Measurements from ENCODE around the gene TTC12.

The TTC12 gene

DNA sequence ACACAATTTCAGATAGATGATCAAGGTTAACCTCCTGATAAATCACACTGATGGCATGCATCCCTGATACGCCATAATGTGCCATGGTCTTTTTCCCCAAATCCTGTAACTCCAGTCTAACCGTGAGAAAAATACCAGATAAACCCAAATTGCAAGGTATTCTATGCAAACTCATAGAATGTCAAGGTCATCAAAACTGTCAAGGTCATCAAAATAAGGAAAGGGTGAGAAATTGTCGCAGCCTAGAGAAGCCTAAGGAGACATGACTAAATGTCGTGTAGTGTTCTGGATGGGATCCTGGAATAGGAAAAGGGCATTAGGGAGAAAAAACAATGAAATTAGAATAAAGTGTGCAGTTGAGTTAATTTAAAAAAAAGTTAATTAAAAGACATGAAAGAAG is 4.7 kb downstream of the TTC12 start:
- H3K27ac ChIP-seq, result no peak overlapping the region
- DNase-seq (ENCODE audit: low read depth, low spot score), result no peak

- no peak for DNase-seq (ENCODE audit: low read depth, low spot score)
- no peak overlapping the region for H3K27ac ChIP-seq
These were observed 7.8 kb downstream of the TTC12 start for GRCh38 chr11:113322158-113322557.

DNA sequence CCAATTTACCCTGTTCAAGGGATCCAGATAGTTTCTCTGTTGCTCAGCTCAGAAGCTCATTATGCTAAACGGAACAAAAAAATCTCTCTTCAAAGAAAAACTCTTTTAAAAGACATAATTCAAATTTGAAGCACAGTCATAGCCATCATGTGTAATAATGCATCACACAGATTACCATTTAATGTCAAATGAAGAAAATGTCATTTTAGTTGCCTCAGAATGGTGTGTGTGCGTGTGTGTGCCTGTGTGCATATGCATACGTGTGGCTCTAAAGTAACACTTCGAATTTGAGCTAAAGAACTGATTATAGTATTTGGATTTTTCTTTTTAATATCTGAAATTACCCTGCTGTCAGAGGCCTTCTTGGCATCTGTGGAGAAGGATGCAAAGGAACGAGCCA is 9.9 kb downstream of the TTC12 start:
- no peak for DNase-seq (ENCODE audit: low read depth, low spot score)
- H3K27ac ChIP-seq, result no peak overlapping the region

DNA sequence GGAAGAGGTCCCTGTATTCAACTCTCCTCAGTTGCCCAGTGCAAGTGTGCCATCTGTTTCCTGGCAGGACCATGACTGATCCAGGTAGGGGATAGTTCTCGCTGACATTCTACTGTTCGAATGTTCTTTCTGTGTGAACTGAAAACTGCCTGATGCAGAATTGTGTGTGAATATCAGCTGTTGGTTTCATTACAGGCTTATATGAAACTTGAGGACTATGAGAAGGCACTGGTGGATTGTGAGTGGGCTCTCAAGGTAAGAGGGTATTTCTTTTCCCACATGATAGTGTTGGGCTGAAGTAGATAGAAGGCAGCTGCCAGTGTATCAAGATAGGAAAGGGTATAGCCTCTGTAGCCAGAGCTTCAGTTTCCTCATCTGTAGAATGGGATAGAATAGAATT is 15.3 kb downstream of the TTC12 start:
- no peak overlapping the region for H3K27ac ChIP-seq
- no peak for DNase-seq (ENCODE audit: low read depth, low spot score)

GRCh38 chr11:113331441-113331840 is 17.1 kb downstream of the TTC12 start:
- H3K27ac ChIP-seq, result no peak overlapping the region
- DNase-seq (ENCODE audit: low read depth, low spot score), result no peak

DNA sequence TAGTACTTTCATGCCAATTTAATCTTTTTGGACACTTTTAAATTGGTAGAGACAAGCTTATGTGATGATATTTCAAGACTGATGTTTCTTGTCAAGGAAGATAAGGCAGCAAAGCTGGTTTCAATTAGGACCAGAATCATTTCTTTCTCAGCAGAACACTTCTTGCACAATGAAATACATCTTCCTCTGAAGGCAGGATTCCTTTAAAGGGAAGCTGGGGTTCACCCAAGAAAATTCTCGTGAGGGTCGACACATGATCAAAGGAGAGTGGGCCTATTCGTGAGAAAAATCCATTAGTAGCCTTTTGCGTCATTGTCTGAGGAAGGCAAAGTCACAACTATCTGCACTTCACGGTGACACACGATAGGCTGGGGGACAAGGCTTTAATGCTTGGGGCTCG is 17.6 kb downstream of the TTC12 start:
- DNase-seq (ENCODE audit: low read depth, low spot score), result no peak
- H3K27ac ChIP-seq, result no peak overlapping the region

DNA sequence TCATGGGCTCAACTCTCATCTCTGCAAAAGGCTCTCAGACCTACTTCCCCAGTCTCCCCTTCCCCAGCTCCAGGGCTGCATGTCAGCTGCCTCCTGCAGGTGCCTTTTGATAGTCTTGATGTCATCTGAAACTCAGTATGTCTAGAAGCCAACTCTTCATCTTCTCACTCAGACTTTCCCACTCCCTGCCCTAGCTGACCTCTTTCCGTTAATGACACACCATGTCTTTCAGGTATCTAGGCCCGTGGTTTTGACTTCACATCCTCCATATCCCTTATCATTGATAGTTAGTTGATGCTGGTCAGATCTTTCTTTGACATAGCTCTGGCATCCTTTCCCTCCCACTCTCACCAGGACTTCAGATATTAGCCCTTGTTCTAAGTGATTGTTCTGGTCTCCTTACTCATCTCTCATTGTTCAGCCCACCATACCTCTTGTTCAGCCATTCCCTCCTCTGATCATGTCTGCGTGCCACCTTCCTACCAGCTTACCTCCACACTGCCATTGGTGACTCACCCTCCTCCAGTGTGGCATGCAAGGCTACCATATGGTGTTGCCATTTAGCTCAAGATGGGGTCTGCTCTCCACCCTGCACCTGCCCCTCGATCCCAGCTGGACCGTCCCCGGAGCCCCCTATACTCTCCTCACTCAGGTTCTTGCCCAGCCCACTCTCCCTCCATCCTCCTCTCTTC is 18.4 kb downstream of the TTC12 start:
- H3K27ac ChIP-seq, result no peak overlapping the region
- DNase-seq (ENCODE audit: low read depth, low spot score), result no peak

- no peak for DNase-seq (ENCODE audit: low read depth, low spot score)
- H3K27ac ChIP-seq, result no peak overlapping the region
These were observed 19.8 kb downstream of the TTC12 start for GRCh38 chr11:113334183-113334582.

GRCh38 chr11:113338730-113339129 is 24.3 kb downstream of the TTC12 start:
- no peak overlapping the region for H3K27ac ChIP-seq
- no peak for DNase-seq (ENCODE audit: low read depth, low spot score)

DNA sequence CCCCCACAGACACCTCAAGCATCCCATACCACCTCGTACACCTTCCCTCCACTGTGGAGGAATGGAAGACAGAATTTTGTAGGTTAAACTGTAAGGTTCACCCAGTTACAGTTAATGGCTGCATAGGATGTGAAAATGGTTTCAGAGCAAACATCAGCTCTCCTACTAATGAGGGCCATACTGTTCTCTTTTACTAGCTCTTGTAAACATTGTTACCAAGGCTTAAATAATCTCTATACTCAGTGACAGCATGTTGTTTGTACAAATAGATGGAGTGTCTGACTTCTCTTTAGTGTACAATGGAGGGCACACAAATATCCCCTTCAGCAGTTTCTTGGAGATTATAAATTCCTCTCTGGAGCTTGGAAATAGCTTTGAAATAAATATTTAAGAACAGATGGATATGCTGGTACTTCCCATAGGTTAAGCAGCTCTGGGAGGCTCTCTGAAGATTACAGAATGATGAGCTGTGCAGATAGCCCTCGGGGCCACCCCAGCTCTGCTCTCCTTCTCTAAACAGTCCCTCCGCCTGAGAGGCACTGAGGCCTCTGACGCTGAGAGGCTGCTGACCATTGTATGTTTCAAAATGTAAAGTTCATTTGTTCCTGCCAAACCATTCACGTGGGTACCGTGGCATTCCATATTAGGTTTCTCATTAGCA is 25.7 kb downstream of the TTC12 start:
- DNase-seq (ENCODE audit: low read depth, low spot score), result no peak
- H3K27ac ChIP-seq, result no peak overlapping the region

- DNase-seq (ENCODE audit: low read depth, low spot score), result no peak
- H3K27ac ChIP-seq, result no peak overlapping the region
These were observed 27.2 kb downstream of the TTC12 start for GRCh38 chr11:113341388-113342165.

- peak overlapping the region; percentile 62 for H3K27ac ChIP-seq
These were observed 31.6 kb downstream of the TTC12 start for GRCh38 chr11:113345978-113346377.

GRCh38 chr11:113349528-113349927 is 35.1 kb downstream of the TTC12 start:
- DNase-seq (ENCODE audit: low read depth, low spot score), result no peak
- no peak overlapping the region for H3K27ac ChIP-seq

More at GRCh38 chr11:113345978-113346377, 31.6 kb downstream of the TTC12 start:
- peak; percentile 88 for DNase-seq (ENCODE audit: low read depth, low spot score)

GRCh38 chr11:113350336-113351067 is 36.1 kb downstream of the TTC12 start:
- H3K27ac ChIP-seq, result no peak overlapping the region

DNA sequence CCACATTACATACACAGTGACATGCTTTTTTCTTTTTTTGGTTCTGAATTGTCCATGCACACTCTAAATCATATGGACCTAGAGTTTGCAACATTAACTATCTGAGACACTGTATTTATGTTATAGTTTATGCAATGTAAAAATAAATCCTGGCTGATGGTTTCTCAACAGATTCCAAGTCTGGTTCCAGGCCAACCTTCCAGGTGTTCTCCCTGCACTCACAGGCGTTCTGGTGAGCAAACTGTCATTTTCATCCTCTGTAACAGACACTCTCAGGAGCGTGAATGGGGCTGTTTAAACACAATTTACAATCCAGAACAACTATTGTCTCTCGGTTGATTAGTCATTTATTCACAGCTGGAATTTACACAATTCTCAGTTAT is 36.7 kb downstream of the TTC12 start:
- H3K27ac ChIP-seq, result no peak overlapping the region
- DNase-seq (ENCODE audit: low read depth, low spot score), result no peak

More at GRCh38 chr11:113350336-113351067, 36.1 kb downstream of the TTC12 start:
- DNase-seq (ENCODE audit: low read depth, low spot score), result no peak

- no peak for DNase-seq (ENCODE audit: low read depth, low spot score)
- H3K27ac ChIP-seq, result no peak overlapping the region
These were observed 37.1 kb downstream of the TTC12 start for GRCh38 chr11:113351480-113351879.

DNA sequence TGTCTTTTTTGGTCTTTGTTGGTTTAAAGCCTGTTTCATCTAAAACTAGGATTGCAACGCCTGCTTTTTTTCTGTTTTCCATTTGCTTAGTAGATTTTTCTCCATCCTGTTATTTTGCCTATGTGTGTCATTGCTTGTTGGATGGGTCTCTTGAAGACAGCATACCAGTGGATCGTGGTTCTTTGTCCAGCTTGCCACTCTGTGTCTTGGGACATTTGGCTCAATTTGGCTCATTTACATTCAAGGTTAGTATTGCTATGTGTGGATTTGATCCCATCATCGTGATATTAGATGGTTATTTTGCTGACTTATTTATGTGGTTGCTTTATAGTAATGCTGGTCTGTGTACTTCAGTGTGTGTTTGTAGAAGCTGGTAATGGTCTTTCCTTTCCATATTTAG is 41.8 kb downstream of the TTC12 start:
- H3K27ac ChIP-seq, result no peak overlapping the region
- DNase-seq (ENCODE audit: low read depth, low spot score), result no peak

GRCh38 chr11:113363406-113363805 is 49.0 kb downstream of the TTC12 start:
- no peak for DNase-seq (ENCODE audit: low read depth, low spot score)
- H3K27ac ChIP-seq, result peak overlapping the region; percentile 40

DNA sequence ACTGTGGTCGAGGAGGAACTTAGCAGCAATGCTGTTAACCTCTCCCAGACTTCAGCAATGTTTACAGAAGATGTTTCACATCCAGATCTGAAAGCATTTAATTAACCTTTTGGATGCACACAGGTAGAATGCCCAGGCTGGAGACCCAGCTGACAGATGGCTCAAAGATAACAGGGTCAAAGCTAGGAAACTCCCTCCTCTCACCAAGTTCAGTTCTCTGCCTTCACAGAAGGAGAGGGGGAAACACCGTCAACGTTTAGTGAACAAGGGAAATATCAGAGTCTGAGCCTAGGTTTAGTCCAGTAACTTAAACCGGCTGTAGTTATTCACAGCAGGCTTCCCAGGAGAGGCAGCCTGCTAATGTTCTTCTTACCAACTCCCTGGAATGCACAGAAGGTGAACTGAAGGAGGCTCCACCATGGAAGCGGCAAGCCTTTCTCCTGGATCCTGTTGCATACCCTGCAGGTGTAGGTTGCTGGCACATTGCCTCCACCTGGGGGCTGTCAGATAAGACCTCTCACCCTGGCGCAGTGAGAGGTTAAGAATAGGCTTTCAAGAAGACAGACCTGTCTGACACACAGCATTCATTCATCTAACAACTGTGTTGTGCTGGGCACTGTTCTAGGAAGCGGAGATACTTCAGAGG is 49.7 kb downstream of the TTC12 start:
- DNase-seq (ENCODE audit: low read depth, low spot score), result no peak
- H3K27ac ChIP-seq, result peak overlapping the region; percentile 40

DNA sequence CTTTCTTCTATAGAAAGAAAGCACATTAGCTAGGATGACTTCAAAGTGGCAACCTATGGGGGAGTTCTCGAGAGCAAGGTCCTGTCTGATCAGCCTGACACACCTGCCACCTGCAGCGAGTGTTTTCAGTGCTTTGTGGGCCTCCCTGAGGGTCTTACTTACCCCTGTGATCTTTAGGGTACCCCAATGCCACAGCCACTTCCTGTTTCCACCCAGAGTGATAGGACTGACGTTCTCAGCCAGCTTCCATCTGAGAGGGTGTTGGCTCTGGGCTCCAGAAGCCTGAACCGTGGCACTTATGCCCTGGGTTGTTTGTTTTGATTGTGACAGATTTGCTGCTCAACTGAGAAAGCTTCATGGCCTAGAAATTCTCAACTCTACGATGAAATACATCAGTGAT is 51.5 kb downstream of the TTC12 start:
- DNase-seq (ENCODE audit: low read depth, low spot score), result no peak
- H3K27ac ChIP-seq, result no peak overlapping the region

All from epithelial cell of prostate (primary cell).